NOMO-1 (cell line): ENCODE measurements around the gene C15orf61.

Source experiments
- DNase-seq, 2 experiments: peaks; one replicate each; lab custom pipeline; 2025; ENCODE audit not compliant: unreplicated experiment in 2 of 2; lab: John Stamatoyannopoulos, UW

The C15orf61 gene

GRCh38 chr15:67548862-67549651, 28.1 kb downstream of the C15orf61 start:
- peak; percentile 25 to 44 for DNase-seq

GRCh38 chr15:67549736-67550135, 28.8 kb downstream of the C15orf61 start:
- no peak for DNase-seq

GRCh38 chr15:67550522-67550921, 29.6 kb downstream of the C15orf61 start:
- no peak for DNase-seq

GRCh38 chr15:67551207-67551743, 30.3 kb downstream of the C15orf61 start:
- no peak for DNase-seq

GRCh38 chr15:67554580-67554979, 33.6 kb downstream of the C15orf61 start:
- no peak for DNase-seq

- DNase-seq = no peak
Observed at GRCh38 chr15:67556976-67557570, 36.1 kb downstream of the C15orf61 start.

- no peak for DNase-seq
Observed at GRCh38 chr15:67558502-67558901, 37.6 kb downstream of the C15orf61 start.

GRCh38 chr15:67559158-67559557, 38.2 kb downstream of the C15orf61 start:
- no peak for DNase-seq

GRCh38 chr15:67559576-67559975, 38.6 kb downstream of the C15orf61 start:
- no peak for DNase-seq

- DNase-seq = no peak
Observed at GRCh38 chr15:67560320-67560719, 39.4 kb downstream of the C15orf61 start.

- DNase-seq = no peak
Observed at GRCh38 chr15:67563092-67563491, 42.2 kb downstream of the C15orf61 start.

- no peak for DNase-seq
Observed at GRCh38 chr15:67564021-67564967, 43.4 kb downstream of the C15orf61 start.

GRCh38 chr15:67564968-67565345, 44.0 kb downstream of the C15orf61 start:
- peak in 1 of 2 experiments; percentile 5 for DNase-seq

GRCh38 chr15:67569668-67570067, 48.7 kb downstream of the C15orf61 start:
- no peak for DNase-seq

GRCh38 chr15:67570875-67571647, 50.1 kb downstream of the C15orf61 start:
- DNase-seq = no peak

- DNase-seq = no peak
Observed at GRCh38 chr15:67571648-67572415, 50.9 kb downstream of the C15orf61 start.

GRCh38 chr15:67573194-67573593, 52.3 kb downstream of the C15orf61 start:
- DNase-seq = peak; percentile 39 to 51

GRCh38 chr15:67575039-67575502, 54.1 kb downstream of the C15orf61 start:
- DNase-seq = no peak

GRCh38 chr15:67578020-67578600, 57.2 kb downstream of the C15orf61 start:
- DNase-seq = no peak
